Hepatocyte (in vitro differentiated cells): ENCODE measurements around the gene SPACA1.

Experiments used
- CTCF ChIP-seq: fragments of 200-600 bp; sonication (generic); IDR thresholded peaks from 2 replicates; pipeline ENCODE4 v1.5.1; 2016; ENCODE audit warnings: antibody characterized with exemption, mild to moderate bottlenecking; ENCODE audit not compliant: poor library complexity
- EZH2 ChIP-seq: fragments of 200-600 bp; sonication (generic); IDR thresholded peaks from 2 replicates; pipeline ENCODE4 v1.6.1; 2016; ENCODE audit warnings: antibody characterized with exemption, mild to moderate bottlenecking, borderline replicate concordance
- EZH2phosphoT487 ChIP-seq: fragments of 200-600 bp; sonication (generic); IDR thresholded peaks from one replicate; pipeline ENCODE4 v1.6.1; 2018; ENCODE audit warnings: antibody characterized with exemption, mild to moderate bottlenecking, low read depth, moderate library complexity; ENCODE audit not compliant: unreplicated experiment, severe bottlenecking

GRCh38 chr6:88111991-88112390 lies 64.3 kb downstream of the SPACA1 start:
- no peak for TF ChIP-seq CTCF
- TF ChIP-seq EZH2phosphoT487: no peak
- TF ChIP-seq EZH2: no peak
